Vagina (tissue), 2 donors: Measurements from ENCODE around the gene ERMN.

ENCODE experiments used
- POLR2A ChIP-seq, 2 donors: fragments of 450-650 bp; IDR thresholded peaks; one replicate each; pipeline ENCODE4 v1.6.1; 2017; ENCODE audit warnings: antibody characterized with exemption in 2 of 2, mild to moderate bottlenecking in 2 of 2, moderate library complexity in 2 of 2
- POLR2AphosphoS5 ChIP-seq, 2 donors: sonication (generic); formaldehyde crosslinking; IDR thresholded peaks; one replicate each; pipeline ENCODE4 v1.9.0; 2017; ENCODE audit warnings: antibody characterized with exemption in 2 of 2, mild to moderate bottlenecking in 2 of 2, low read depth in 1 of 2; ENCODE audit not compliant: insufficient read depth in 1 of 2
- TF ChIP-seq, protein P1 (sequence below), 3 experiments: fragments of 450-650 bp in 2 of 3; fragments of 200-600 bp in 1 of 3; sonication (generic) in 1 of 3; IDR thresholded peaks; one replicate each; pipeline ENCODE4 v1.5.1; 2017 to 2019; ENCODE audit warnings: antibody characterized with exemption in 3 of 3, mild to moderate bottlenecking in 2 of 3, moderate library complexity in 2 of 3

DNA sequence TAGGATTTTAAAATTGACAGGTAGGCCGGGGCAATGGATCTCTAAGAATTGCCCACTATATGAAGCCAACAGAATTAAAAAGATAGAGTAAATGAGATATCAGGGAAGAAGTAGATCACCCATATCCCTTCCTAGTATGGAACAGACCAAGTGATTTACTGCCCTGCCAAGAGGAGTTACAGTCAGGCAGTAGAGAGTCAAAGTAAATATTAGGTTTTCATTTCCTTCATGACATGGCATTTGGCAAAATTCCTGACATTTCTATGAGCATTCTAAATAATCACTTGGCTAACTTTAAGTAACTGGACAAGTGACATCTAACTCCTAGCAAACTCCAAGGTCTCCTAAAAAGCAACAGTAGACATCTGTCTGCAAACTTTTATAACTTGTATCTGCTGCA, 34.6 kb downstream of the ERMN start:
- TF ChIP-seq POLR2A (IDR thresholded peaks at IDR 0.05), result no peak
- TF ChIP-seq POLR2AphosphoS5 (IDR thresholded peaks at IDR 0.05; ENCODE audit: insufficient read depth in 1 of 2, low read depth in 1 of 2), result no peak
- TF ChIP-seq, protein P1, sequence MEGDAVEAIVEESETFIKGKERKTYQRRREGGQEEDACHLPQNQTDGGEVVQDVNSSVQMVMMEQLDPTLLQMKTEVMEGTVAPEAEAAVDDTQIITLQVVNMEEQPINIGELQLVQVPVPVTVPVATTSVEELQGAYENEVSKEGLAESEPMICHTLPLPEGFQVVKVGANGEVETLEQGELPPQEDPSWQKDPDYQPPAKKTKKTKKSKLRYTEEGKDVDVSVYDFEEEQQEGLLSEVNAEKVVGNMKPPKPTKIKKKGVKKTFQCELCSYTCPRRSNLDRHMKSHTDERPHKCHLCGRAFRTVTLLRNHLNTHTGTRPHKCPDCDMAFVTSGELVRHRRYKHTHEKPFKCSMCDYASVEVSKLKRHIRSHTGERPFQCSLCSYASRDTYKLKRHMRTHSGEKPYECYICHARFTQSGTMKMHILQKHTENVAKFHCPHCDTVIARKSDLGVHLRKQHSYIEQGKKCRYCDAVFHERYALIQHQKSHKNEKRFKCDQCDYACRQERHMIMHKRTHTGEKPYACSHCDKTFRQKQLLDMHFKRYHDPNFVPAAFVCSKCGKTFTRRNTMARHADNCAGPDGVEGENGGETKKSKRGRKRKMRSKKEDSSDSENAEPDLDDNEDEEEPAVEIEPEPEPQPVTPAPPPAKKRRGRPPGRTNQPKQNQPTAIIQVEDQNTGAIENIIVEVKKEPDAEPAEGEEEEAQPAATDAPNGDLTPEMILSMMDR (IDR thresholded peaks at IDR 0.05), result no peak
